22Rv1 (cell line): ENCODE data around the gene ECD.
"Not testable (repeated sequence)": the region's sequence is repeated elsewhere in the genome, so short reads cannot be mapped to it uniquely, and the experiment has no call there.

Experiments
- H3K27ac ChIP-seq: fragments of 450-650 bp; 2 replicates; pipeline ENCODE4 v1.5.1; 2017
- ZFX ChIP-seq: fragments of 450-650 bp; IDR thresholded peaks from 2 replicates; pipeline ENCODE4 v1.6.1; 2017; ENCODE audit warnings: antibody characterized with exemption, borderline replicate concordance
- TF ChIP-seq, protein P1 (sequence below): fragments of 450-650 bp; IDR thresholded peaks from 2 replicates; pipeline ENCODE4 v1.5.1; 2017; ENCODE audit warnings: mild to moderate bottlenecking

The ECD gene

DNA sequence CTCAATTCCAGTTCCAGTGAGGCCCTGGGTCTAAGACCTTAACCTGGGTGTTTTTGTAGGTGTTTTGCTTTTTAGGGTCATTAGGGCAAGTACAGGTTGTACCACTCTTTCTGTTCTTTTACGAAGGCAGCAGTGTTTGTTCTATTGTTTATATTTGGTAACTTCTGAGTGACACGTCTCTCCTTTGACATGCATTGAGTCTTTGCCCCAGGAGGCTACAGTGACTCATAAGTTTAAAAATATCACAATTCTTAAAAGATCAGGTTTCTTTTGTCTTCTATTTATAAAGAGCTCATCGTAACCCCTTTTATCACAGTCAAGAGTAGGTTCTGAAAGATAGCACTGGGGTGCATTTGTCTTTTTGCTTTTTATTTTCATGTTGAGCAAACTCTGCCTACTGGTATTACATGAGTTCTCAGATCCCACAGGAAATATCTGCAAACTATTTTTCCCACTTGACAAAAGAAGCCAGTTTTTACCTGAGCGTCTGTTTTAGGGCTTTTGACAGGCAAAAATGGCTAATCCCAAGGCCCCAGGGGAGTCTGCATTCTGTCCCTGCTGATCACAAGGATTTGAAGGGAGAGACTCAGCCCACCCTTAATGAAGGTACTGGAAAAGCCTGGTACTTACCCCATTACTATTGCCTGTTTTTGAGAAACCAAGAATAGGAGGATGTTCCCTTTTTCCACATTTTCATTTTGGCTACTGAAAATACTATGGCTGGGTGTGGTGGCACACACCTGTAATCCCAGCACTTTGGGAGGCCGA is 49.6 kb downstream of the ECD start:
- H3K27ac ChIP-seq, result peak overlapping the region; percentile 56
- no peak for TF ChIP-seq ZFX
- TF ChIP-seq, protein P1, sequence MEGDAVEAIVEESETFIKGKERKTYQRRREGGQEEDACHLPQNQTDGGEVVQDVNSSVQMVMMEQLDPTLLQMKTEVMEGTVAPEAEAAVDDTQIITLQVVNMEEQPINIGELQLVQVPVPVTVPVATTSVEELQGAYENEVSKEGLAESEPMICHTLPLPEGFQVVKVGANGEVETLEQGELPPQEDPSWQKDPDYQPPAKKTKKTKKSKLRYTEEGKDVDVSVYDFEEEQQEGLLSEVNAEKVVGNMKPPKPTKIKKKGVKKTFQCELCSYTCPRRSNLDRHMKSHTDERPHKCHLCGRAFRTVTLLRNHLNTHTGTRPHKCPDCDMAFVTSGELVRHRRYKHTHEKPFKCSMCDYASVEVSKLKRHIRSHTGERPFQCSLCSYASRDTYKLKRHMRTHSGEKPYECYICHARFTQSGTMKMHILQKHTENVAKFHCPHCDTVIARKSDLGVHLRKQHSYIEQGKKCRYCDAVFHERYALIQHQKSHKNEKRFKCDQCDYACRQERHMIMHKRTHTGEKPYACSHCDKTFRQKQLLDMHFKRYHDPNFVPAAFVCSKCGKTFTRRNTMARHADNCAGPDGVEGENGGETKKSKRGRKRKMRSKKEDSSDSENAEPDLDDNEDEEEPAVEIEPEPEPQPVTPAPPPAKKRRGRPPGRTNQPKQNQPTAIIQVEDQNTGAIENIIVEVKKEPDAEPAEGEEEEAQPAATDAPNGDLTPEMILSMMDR, result no peak

DNA sequence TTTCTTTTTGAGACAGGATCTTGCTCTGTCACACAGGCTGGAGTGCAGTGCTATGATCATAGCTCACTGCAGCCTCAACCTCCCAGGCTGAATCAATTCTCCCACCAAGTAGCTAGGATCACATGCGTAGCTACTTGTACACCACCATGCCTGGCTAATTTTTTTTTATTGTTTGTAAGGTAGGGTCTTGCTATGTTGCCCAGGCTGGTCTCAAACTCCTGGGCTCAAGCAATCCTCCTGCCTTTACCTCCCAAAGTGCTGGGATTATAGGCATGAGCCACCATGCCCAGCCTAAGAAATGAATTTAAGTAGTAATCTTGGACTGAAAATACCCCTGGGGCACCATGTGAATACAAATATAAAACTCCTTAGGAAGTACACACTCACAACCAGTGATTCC is 51.8 kb downstream of the ECD start:
- H3K27ac ChIP-seq, result no peak overlapping the region
- TF ChIP-seq ZFX, result no peak
- TF ChIP-seq, protein P1, result no peak

DNA sequence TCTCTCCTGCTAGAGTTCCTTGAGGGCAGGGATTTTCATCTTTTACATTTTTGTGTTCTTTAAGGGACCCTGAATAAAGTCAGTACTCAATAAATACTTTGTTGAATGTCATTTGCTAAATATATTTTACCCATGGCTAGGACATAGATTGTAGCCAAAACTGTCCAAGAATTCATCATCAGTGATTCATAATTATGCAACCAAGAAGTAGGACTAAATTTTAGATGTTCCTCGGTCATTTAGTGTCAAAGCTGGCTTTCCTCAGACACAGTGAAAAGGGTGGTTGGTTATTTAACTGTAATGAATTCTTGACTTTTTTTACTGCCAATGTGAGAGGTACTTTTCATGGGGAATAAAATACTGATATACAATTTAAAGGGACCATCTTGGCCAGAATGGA is 54.3 kb downstream of the ECD start:
- no peak overlapping the region for H3K27ac ChIP-seq
- TF ChIP-seq, protein P1, result no peak
- no peak for TF ChIP-seq ZFX

DNA sequence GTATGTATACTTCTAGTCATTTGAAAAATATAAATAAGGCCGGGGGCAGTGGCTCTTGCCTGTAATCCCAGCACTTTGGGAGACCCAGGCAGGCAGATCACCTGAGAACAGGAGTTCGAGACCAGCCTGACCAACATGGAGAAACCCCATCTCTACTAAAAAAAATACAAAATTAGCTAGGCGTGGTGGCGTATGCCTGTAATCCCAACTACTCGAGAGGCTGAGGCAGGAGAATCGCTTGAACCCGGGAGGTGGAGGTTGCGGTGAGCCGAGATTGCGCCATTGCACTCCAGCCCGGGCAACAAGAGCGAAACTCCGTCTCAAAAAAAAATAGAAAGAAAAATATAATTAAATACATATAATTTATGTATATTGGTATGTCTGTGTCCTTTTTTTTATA is 55.8 kb downstream of the ECD start:
- not testable (repeated sequence) for H3K27ac ChIP-seq

DNA sequence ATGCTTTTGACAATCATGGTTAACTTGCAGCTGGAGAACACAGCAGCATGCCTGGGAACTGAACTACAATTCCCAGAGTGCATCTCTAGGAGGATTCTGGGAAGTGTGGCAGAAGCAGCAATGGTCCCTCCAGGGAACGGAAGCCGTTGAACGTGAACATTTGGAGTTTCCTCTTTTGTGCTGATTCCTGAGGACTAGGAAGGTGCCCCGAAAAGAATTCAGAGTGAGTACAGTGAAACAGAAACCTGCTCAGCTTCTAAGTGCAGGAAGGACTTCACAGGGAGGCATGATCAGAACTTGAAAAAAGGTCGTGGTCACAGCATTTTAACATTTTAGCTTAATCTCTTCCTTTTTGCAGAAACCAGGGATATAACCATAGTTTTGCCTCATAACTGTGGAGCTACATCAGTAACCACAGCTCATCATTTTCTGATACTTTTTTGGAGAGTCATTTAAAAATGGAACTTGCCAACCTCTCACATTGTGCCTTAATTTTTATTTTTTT is 57.4 kb downstream of the ECD start, which contains the start of gene NUDT13:
NUDT13 (plus strand) TSS at position 111 of the 505 bp plus-strand sequence. CDS start 3,911 bp downstream, outside the sequence.
- TF ChIP-seq, protein P1, result no peak
- no peak for TF ChIP-seq ZFX
- peak within 1 kb of the TSS; percentile 78 for H3K27ac ChIP-seq

DNA sequence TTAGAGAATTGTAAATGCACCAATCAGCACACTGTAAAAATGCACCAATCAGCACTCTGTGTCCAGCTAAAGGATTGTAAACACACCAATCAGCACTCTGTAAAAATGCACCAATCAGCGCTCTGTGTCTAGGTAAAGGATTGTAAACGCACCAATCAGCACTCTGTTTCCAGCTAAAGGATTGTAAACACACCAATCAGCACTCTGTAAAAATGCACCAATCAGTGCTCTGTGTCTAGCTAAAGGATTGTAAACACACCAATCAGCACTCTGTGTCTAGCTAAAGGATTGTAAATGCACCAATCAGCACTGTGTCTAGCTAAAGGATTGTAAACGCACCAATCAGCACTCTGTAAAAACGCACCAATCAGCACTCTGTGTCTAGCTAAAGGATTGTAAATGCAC is 58.6 kb downstream of the ECD start:
- not testable (repeated sequence) for H3K27ac ChIP-seq

DNA sequence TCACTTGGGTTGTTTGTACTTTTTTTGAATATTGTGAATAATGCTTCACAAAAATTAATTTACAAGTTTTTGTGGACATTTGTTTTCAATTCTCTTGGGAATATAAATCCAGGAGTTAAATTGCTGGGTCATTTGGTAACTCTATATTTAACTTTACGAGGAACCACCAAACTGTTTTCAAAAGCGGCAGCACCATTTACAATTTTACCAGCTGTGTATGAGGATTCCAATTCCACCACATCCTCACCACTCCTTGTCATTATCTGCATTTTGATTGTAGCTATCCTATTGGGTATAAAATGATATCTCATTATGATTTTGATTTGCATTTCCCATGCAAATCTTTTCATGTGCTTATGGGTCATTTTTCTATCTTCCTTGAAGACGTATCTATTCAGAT is 61.5 kb downstream of the ECD start:
- TF ChIP-seq, protein P1, result no peak
- no peak for TF ChIP-seq ZFX
- H3K27ac ChIP-seq, result no peak overlapping the region

DNA sequence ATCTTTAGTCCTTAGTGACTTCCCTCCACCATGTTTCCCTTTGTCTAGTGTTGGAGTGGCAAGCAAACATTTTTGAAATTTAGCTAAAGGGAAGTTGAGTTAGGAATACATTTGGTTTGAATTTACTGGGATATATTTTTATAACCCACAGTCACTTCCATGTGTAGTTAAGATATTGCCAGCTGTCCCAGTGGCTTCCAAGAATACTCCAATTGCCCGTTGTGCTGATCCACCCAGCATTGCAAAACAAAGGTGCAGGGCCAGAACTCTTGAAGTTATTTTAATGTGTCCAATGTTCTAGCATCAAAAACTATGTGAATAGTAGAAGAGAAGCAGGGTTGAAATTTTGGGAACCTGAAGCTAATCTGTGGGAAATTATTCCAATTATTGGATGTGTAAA is 68.7 kb downstream of the ECD start:
- TF ChIP-seq, protein P1, result no peak
- TF ChIP-seq ZFX, result no peak
- H3K27ac ChIP-seq, result no peak overlapping the region
